Measurements from ENCODE around the gene NCR2. TPM values are rescaled to one million over a fixed set of nuclear protein-coding genes. Genes with fewer than 3 reads are reported as not detected.

NCR2 gene
- total and polyA plus RNA-seq, 7 donors, result not detected

- Histone ChIP-seq H3K27ac (no peak overlapping the region), H3K4me3 (peak overlapping the region; percentile 9), H3K4me1 (peaks cover 16% of the 10 kb centered on the region), H3K36me3 (ENCODE audit: insufficient read depth in 1 of 2, low read depth in 1 of 2) (no peaks in the 10 kb centered on the region), H3K9me3 (no peaks in the 10 kb centered on the region), H3K27me3 (ENCODE audit: insufficient read depth in 3 of 3, low read length in 2 of 3) (peaks cover 0 to 90% (median 44%) of the 10 kb centered on the region in 3 donors)
- ATAC-seq (peak in 2 of 4 donors; percentile 24 to 44), DNase-seq (no peak)
- intact Hi-C loops (cut with DNase I), result loop anchor here in 1 of 2 donors (5.0 kb wide), 1 partner anchor 207 kb away; no protein-coding TSS in a partner anchor
- TF ChIP-seq CTCF (IDR thresholded peaks at IDR 0.05), result no peak
- 4 to 6% (median 4%) methylated on average over 45 to 46 of the region's 46 CpGs for WGBS, 3 donors
Observed at GRCh38 chr6:41374618-41375590, 39.5 kb downstream of the NCR2 start.

- Histone ChIP-seq H3K4me3 (peak overlapping the region; percentile 9), H3K4me1 (peaks cover 16% of the 10 kb centered on the region)
- no peak for TF ChIP-seq CTCF (IDR thresholded peaks at IDR 0.05)
Observed at GRCh38 chr6:41375598-41376151, 40.3 kb downstream of the NCR2 start.

GRCh38 chr6:41376176-41376575 is 40.8 kb downstream of the NCR2 start:
- DNase-seq, result no peak
- H3K4me3 ChIP-seq, result no peak overlapping the region
- no peak overlapping the region for H3K27ac ChIP-seq
- no peak for ATAC-seq
- peaks cover 0 to 80% (median 42%) of the 10 kb centered on the region in 3 donors for H3K27me3 ChIP-seq (ENCODE audit: insufficient read depth in 3 of 3, low read length in 2 of 3)
- peaks cover 16% of the 10 kb centered on the region for H3K4me1 ChIP-seq
- intact Hi-C loops (cut with DNase I), result loop anchor here in 1 of 2 donors (5.0 kb wide), 1 partner anchor 206 kb away; no protein-coding TSS in a partner anchor
- TF ChIP-seq CTCF (IDR thresholded peaks at IDR 0.05), result no peak
- H3K36me3 ChIP-seq (ENCODE audit: insufficient read depth in 1 of 2, low read depth in 1 of 2), result no peaks in the 10 kb centered on the region
- 37 to 54% (median 49%) methylated on average over 5 of the region's 5 CpGs for WGBS, 3 donors
- no peaks in the 10 kb centered on the region for H3K9me3 ChIP-seq

More at GRCh38 chr6:41375598-41376151, 40.3 kb downstream of the NCR2 start:
- intact Hi-C loops (cut with DNase I), result loop anchor here in 1 of 2 donors (5.0 kb wide), 1 partner anchor 207 kb away; no protein-coding TSS in a partner anchor
- Histone ChIP-seq H3K36me3 (ENCODE audit: insufficient read depth in 1 of 2, low read depth in 1 of 2) (no peaks in the 10 kb centered on the region), H3K9me3 (no peaks in the 10 kb centered on the region), H3K27ac (no peak overlapping the region), H3K27me3 (ENCODE audit: insufficient read depth in 3 of 3, low read length in 2 of 3) (peaks cover 0 to 83% (median 43%) of the 10 kb centered on the region in 3 donors)
- ATAC-seq, result no peak
- WGBS, 3 donors, result 9 to 14% (median 10%) methylated on average over 30 of the region's 30 CpGs
- DNase-seq, result no peak

GRCh38 chr6:41377071-41377470 is 41.7 kb downstream of the NCR2 start:
- intact Hi-C loops (cut with DNase I), result loop anchor here in 1 of 2 donors (5.0 kb wide), 1 partner anchor 205 kb away; no protein-coding TSS in a partner anchor
- no peaks in the 10 kb centered on the region for H3K36me3 ChIP-seq (ENCODE audit: insufficient read depth in 1 of 2, low read depth in 1 of 2)
- ATAC-seq (no peak), DNase-seq (no peak)
- no peak overlapping the region for H3K27ac ChIP-seq
- no peak for TF ChIP-seq CTCF (IDR thresholded peaks at IDR 0.05)
- peaks cover 16% of the 10 kb centered on the region for H3K4me1 ChIP-seq
- H3K4me3 ChIP-seq, result no peak overlapping the region
- 77 to 83% (median 77%) methylated on average over 4 of the region's 4 CpGs for WGBS, 3 donors
- H3K9me3 ChIP-seq, result no peaks in the 10 kb centered on the region
- H3K27me3 ChIP-seq (ENCODE audit: insufficient read depth in 3 of 3, low read length in 2 of 3), result peaks cover 0 to 72% (median 35%) of the 10 kb centered on the region in 3 donors
